ENCODE results near the gene CLN3. TPM values are rescaled to one million over a fixed set of nuclear protein-coding genes. Genes with fewer than 3 reads are reported as not detected.

CLN3 gene
- total and polyA plus RNA-seq, 9 of the 15 experiments (the other 6 are each of a cell fraction or from before 2014, with no cell fraction given) = 2.5 to 27.1 (median 11.6) TPM

GRCh38 chr16:28502290-28502689, 10.4 kb upstream of the CLN3 start:
- WGBS (ENCODE audit: insufficient coverage, low coverage, missing lambda C conversion rate) = 15% methylated on average over 2 of the region's 2 CpGs
- Histone ChIP-seq H2AFZ (ENCODE audit: low read depth, low read length) (no peak overlapping the region), H4K20me1 (replicated peaks; ENCODE audit: control insufficient read depth, insufficient read depth, low read length) (no peaks in the 10 kb centered on the region), H3K36me3 (ENCODE audit: control insufficient read depth, insufficient read depth, low read length) (no peaks in the 10 kb centered on the region), H3K4me3 (no peak overlapping the region), H3K9me1 (ENCODE audit: control insufficient read depth, insufficient read depth, low read length) (no peaks in the 10 kb centered on the region), H3K9ac (ENCODE audit: insufficient read depth in 1 of 2, low read depth in 2 of 2, low read length in 2 of 2) (no peak overlapping the region), H3K4me2 (ENCODE audit: insufficient read depth, low read length) (no peak overlapping the region), H3K79me2 (ENCODE audit: control insufficient read depth, insufficient read depth, low read length) (no peaks in the 10 kb centered on the region), H3K27me3 (ENCODE audit: control insufficient read depth in 2 of 2, insufficient read depth in 2 of 2, low read length in 2 of 2) (peaks cover 0 to 32% of the 10 kb centered on the region in 2 experiments; a peak in 3 of 5 replicates), H3K4me1 (replicated peaks in 1 of 2; ENCODE audit: control insufficient read depth in 2 of 2, insufficient read depth in 2 of 2, low read length in 2 of 2) (peaks cover 0 to 25% of the 10 kb centered on the region in 2 experiments; a peak in 2 of 5 replicates), H3K9me3 (replicated peaks; ENCODE audit: control insufficient read depth, insufficient read depth, low read depth, low read length) (no peaks in the 10 kb centered on the region), H3K27ac (ENCODE audit: extremely low read depth, low read depth, low read length) (no peak overlapping the region)
- ChIA-PET CTCF (ENCODE audit: low intra/inter-chr PET ratio) (no interaction called here), POLR2A (no interaction called here)
- in situ Hi-C loops (cut with MboI) (no loop called here), intact Hi-C loops (cut with micrococcal nuclease) (no loop called here)
- FAIRE-seq (no peak), DNase-seq (ENCODE audit: extremely low read depth in 1 of 4, low spot score in 3 of 4) (no peak), ATAC-seq (no peak)
- TF ChIP-seq BDP1 (IDR thresholded peaks at IDR 0.05; ENCODE audit: insufficient read depth, insufficient read length) = no peak
- TF ChIP-seq CHD1 (IDR thresholded peaks at IDR 0.05; ENCODE audit: low read length) = no peak
- no TSS peak for BruUV-seq (replicated peaks)

GRCh38 chr16:28501258-28502232, 9.7 kb upstream of the CLN3 start:
- no peak for ATAC-seq
- no TSS peak for BruUV-seq (replicated peaks)
- TF ChIP-seq USF1 (CRISPR knock-in tag; IDR thresholded peaks at IDR 0.05) (peak; percentile 28; the same call in 1 of the 2 replicates), FOS (IDR thresholded peaks at IDR 0.05; ENCODE audit: extremely low read depth, insufficient read length) (no peak), HDAC1 (IDR thresholded peaks at IDR 0.05) (0 out of 4 replicates have a peak, but pooled peaks of 1 of the 2 experiments have one; percentile 25), ZNF347 (CRISPR knock-in tag; IDR thresholded peaks at IDR 0.05; ENCODE audit: low read depth) (no peak), RCOR1 (IDR thresholded peaks at IDR 0.05; ENCODE audit: borderline replicate concordance in 1 of 2, low read depth in 2 of 2, low read length in 2 of 2) (no peak), THRB (CRISPR knock-in tag; conservative IDR thresholded peaks at IDR 0.05) (peak; percentile 67; the same call in 1 of the 2 replicates), HBP1 (CRISPR knock-in tag; IDR thresholded peaks at IDR 0.05) (peak; percentile 32; the same call in 1 of the 2 replicates), ARID2 (IDR thresholded peaks at IDR 0.05) (peak; percentile 33; the same call in 1 of the 2 replicates)

More at GRCh38 chr16:28501258-28502232, 9.7 kb upstream of the CLN3 start:
- Histone ChIP-seq H3K9me3 (replicated peaks; ENCODE audit: control insufficient read depth, insufficient read depth, low read depth, low read length) (no peaks in the 10 kb centered on the region), H3K4me1 (replicated peaks in 1 of 2; ENCODE audit: control insufficient read depth in 2 of 2, insufficient read depth in 2 of 2, low read length in 2 of 2) (peaks cover 0 to 32% of the 10 kb centered on the region in 2 experiments; a peak in 2 of 5 replicates), H3K27ac (ENCODE audit: extremely low read depth, low read depth, low read length) (no peak overlapping the region), H3K4me3 (no peak overlapping the region), H3K9me1 (ENCODE audit: control insufficient read depth, insufficient read depth, low read length) (no peaks in the 10 kb centered on the region), H3K36me3 (ENCODE audit: control insufficient read depth, insufficient read depth, low read length) (no peaks in the 10 kb centered on the region), H3K9ac (ENCODE audit: insufficient read depth in 1 of 2, low read depth in 2 of 2, low read length in 2 of 2) (peak overlapping the region in 1 of 2 experiments; percentile 48; a peak in 1 of 4 replicates), H3K27me3 (ENCODE audit: control insufficient read depth in 2 of 2, insufficient read depth in 2 of 2, low read length in 2 of 2) (peaks cover 0 to 32% of the 10 kb centered on the region in 2 experiments; a peak in 3 of 5 replicates), H4K20me1 (replicated peaks; ENCODE audit: control insufficient read depth, insufficient read depth, low read length) (no peaks in the 10 kb centered on the region), H3K4me2 (ENCODE audit: insufficient read depth, low read length) (no peak overlapping the region), H2AFZ (ENCODE audit: low read depth, low read length) (no peak overlapping the region), H3K79me2 (ENCODE audit: control insufficient read depth, insufficient read depth, low read length) (no peaks in the 10 kb centered on the region)
- no peak for DNase-seq (ENCODE audit: extremely low read depth in 1 of 4, low spot score in 3 of 4)
- in situ Hi-C loops (cut with MboI) (no loop called here), intact Hi-C loops (cut with micrococcal nuclease) (no loop called here)
- POLR2A ChIA-PET = no interaction called here
- CTCF ChIA-PET (ENCODE audit: low intra/inter-chr PET ratio) = no interaction called here
- FAIRE-seq = no peak
- WGBS (ENCODE audit: insufficient coverage, low coverage, missing lambda C conversion rate) = 40% methylated on average over 16 of the region's 19 CpGs
